Skin of body (tissue), 2 donors: ENCODE data around the gene TMEM140. TPM values are rescaled to one million over a fixed set of nuclear protein-coding genes. Genes with fewer than 3 reads are reported as not detected.
"Not testable (repeated sequence)": the region's sequence is repeated elsewhere in the genome, so short reads cannot be mapped to it uniquely, and the experiment has no call there.

Experiments used
- DNase-seq: peaks from one replicate; lab custom pipeline; 2025; lab: John Stamatoyannopoulos, UW
- total RNA-seq: library from RNA; depleted of rRNA; stranded (reverse); fragments of >200 nt; gene quantifications from one replicate; pipeline ENCODE4 v1.2.3, GENCODE V29; 2014

The TMEM140 gene
- total RNA-seq, 1 donor from 2014 or later, result 5.4 TPM

DNA sequence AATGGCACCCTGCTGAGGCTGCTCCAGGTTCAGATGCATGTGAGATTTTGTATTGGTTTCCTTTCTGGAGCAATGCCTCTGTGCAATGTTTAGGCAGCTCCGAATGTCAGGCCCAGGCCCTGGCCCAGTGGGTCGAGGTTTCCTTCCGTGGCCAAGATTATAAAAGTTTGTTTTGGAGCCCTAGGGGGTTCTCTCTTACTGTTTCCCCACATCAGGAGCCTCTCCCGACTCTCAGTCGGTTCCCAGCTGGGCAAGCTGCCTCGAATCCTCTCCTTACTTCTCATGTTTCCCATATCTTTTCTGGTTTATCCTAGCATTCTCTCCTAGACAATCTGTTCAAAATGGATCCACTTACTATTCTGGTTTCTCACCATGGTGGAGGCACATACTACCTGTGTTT lies 11.0 kb downstream of the TMEM140 start:
- DNase-seq, result no peak

GRCh38 chr7:135159359-135160085 lies 11.7 kb downstream of the TMEM140 start:
- DNase-seq, result no peak

DNA sequence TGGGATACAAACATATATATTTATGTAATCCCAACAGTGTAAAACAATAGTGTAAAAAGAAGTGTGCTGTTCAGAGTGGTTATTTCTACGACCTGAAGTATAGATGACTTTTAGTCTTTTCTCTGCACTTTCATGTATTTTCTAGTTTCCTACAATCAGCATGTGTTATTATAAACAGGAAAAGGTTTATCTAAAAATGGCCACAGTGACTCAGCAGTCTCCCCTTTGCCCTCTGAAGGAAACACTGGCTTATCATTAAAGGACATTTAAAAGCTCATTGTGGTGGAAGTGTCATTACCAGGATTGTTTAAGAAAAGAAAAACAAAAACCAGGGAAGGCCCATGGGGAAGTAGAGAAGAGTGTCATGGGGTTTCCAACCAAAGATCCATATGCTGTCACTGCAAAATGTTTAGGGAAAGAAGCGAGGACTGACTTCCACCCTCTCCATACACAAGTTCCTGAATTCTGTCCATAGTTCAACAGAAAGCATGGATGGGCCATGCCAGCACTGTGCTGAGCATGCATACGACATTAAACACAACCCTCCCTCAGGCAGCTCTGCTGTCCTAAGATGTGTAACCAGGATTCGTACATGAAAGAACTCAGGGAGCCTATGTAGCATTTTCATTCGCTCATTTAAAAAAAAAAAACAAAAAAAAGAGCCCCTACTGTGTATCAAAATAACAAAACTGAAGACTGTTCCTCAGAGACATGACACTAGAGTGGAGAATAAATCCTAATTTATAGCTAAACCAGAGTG lies 12.4 kb downstream of the TMEM140 start:
- no peak for DNase-seq

GRCh38 chr7:135160858-135161653 lies 13.2 kb downstream of the TMEM140 start:
- no peak for DNase-seq

GRCh38 chr7:135161669-135162068 lies 13.8 kb downstream of the TMEM140 start:
- no peak for DNase-seq

GRCh38 chr7:135162382-135163001 lies 14.6 kb downstream of the TMEM140 start:
- DNase-seq, result no peak

GRCh38 chr7:135164357-135165061 lies 16.6 kb downstream of the TMEM140 start:
- DNase-seq, result no peak

DNA sequence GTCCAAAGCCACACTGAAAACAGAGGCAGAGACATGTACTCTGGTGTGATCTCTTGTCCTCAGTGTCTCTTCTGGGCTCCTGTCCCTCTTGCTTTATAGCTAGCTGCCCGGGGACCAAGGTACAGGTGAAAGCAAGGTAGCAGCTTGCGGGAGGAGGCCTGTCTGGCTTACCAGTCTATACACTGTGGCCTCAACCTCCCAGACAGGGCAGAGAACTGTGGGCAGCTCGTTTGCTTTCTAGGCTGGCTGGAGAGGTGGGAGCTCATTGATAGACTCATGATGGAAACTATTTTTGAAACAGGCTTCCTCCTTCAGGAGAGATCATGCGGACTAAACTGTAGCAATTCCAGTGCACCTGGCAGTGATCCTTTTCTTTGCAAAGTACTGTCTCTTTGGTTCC lies 18.0 kb downstream of the TMEM140 start:
- no peak for DNase-seq

DNA sequence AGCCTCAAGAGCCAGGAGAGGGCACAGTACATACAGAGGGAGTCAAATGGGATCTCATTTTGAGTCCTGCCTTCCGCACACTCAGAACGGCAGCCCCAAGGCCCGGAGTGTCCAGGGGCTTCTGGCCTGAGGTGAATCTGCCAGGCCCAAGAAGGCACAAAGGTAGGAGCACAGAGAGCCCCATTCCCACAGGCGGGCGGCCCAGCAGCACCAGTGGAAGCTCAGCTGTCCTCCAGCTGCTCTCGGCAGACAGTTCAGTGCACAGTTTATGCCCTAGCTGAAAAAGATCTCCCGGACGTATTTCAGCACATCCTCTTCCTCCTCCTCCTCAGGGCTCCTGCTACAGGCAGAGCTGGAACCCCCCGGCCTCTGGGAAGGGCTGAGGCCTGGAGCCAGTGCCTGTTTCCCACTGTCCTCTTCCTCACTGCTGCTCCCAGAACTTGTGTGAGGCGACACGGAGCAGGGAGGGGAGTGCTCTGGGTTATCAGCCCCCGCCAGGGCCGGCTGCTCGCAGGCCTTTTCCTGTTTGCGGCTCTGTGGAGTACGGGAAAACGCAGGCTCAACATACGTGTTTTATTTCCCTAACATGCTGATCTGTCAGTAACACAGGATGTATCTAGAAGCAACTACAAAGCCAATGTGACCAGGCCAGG lies 18.6 kb downstream of the TMEM140 start:
- no peak for DNase-seq

GRCh38 chr7:135167365-135167917 lies 19.6 kb downstream of the TMEM140 start:
- no peak for DNase-seq

DNA sequence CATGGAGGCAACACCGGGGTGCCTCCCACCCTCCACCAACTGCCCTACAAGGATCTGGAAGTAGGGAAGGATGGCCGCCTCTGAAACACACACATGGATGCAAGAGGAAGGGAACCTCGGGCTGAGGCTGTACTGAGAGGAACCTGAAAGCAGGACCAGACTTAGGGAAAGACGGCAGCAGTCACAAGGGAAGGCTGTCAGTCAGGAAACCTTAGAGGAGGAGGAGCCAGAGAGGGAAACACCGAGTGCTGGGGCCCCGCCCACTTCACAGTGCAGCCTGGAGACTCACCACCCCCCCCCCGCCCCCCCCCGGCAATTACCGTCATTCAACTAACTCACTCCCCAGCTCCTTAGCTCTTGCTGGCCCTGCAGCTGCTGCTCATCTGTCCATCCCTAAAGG lies 20.1 kb downstream of the TMEM140 start:
- no peak for DNase-seq

DNA sequence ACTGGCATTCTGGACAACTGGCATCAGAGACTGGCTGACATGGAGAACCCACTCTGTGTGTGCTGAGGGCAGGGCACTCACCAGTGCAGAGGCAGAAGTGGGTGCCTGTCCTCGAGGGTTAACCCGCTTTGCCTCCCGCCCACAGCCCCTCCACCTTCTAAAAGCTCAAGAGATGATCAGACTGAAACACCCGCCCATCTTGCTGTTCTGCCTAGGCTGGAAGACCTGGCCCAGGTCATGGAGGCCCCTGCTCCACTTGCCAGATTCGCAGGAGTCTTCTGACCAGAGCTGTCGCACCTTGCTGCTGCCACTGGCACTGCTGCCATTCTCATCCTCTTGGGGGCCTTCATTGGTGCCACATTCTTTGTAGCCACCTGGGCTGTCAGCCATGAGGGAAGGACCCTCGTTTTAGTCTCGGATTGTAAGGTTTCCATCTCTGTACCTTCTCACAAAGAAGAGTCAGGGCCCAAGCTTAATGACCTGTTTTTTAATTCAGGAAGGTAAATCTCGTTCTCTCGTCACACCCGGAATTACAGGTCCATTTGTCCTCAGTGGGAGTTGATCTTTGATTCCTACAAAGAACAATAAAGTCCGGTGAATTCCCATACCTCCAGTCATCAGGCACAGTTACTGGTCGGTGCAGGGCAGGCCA lies 20.7 kb downstream of the TMEM140 start:
- no peak for DNase-seq

- no peak for DNase-seq
These were observed 21.5 kb downstream of the TMEM140 start for GRCh38 chr7:135169141-135169963.

DNA sequence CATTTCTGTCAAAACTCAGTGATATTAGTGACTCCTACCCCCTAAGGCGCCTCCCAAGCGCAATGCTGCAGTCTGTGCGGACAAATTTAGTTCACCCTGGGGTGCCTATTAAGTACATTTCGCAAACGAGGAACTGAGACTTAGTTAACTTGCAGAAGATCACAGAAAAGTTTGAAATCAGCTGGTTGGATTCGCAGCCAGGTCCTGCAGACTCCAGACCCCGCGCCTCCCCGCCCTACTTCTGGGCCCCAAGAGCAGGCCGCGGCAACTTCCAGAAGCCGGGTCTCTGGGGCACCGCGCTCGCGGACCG lies 22.0 kb downstream of the TMEM140 start:
- no peak for DNase-seq

DNA sequence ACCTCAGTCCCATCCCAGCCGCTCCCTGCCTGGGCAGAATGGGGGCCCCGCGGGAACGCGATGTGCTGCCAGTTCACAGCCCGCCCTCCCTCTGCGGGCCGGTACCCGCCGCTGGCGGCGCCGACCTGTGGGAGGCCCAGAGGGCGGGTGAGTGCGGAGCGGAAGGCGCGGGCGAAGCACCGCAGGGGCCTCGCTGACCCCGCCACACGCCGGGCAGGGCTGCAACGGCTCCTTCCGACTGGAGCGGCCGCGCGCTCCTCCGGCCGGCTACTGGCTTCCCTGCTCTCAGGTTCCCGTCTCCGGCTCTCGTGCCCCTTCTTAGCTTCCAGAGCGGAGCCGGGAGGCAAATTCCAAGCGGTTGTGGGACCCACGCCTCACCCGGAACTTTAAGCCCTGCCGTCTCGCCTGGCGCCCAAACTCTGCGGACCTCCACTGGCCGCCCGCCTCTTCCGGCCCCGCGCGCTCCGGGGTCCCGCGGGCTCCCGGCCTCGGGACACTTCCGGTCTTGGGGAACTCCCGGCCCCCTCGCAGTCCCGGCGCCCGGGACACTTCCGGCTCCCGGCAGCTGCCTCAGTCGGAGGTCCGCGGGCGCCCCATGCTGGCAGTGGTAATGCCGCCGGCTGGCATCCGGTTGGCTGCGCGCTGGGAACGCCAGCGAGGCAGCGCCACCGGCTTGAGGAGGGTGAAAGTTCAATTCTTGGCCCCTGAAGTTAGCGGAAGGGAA lies 22.6 kb downstream of the TMEM140 start, which contains the start of gene CYREN:
TSS of gene CYREN (minus strand) at position 434 of the 724 bp plus-strand sequence. CDS start 1,785 bp downstream, outside the sequence.
- DNase-seq, result peak; percentile 72

DNA sequence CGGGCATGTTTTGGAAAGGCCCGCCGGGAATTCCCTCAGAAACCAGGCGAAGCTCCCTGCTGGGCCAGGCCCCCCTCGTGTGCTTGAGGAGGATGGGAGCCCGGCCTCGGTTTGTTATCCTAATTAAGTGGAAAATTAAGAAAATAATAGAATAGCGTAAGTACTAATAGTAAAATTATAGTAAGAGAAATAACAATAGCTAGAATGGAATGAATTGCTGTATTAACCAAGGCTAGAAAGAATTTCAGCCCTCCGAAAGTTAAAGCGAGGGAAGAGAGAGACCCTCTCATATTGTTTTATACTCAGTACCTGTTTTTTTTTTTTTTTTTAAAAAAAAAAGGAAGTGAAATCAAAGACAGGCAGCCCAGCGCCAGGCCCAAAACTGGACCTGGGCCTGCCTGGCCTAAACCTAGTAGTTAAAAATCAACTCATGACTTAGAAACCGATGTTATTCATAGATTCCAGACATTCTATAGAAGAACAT lies 23.2 kb downstream of the TMEM140 start:
- not testable (repeated sequence) for DNase-seq

DNA sequence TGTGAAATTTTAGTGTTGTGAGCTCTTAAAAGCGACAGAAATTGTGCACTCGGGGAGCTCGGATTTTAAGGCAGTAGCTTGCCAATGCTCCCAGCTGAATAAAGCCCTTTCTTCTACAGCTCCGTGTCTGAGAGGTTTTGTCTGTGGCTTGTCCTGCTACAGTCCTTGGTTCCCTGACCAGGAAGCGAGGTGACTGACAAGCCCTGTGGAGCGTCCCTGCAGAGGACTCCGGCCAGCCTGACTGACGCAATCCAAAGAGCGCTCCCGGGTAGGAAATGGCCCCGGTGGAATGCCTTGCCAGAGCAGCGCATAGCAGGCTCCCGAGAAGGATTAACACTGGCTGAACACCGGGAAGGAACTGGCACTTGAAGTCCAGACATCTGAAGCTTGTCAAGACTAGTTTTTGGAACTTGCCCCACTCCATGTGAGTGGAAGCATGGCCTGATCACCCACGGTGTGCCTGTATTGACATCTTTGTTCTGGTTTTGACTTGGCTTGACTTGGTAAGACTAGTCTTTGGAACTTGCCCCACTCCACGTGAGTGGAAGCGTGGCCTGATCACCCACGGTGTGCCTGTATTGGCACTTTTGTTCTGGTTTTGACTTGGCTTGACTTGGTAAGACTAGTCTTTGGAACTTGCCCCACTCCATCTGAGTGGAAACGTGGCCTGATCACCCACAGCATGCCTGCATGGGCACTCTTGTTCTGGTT lies 23.9 kb downstream of the TMEM140 start:
- DNase-seq, result not testable (repeated sequence)
